GM15510 (cell line): ENCODE measurements around the gene LAMA2.

Experiments
- POLR2A ChIP-seq: IDR thresholded peaks from 3 replicates; pipeline ENCODE4 v1.6.1; 2011; ENCODE audit warnings: borderline replicate concordance; ENCODE audit not compliant: insufficient read length; ENCODE audit errors: extremely low read depth

The LAMA2 gene

GRCh38 chr6:128882991-128883611 is at the start of gene LAMA2:
LAMA2 (plus strand) TSS chr6:128883138; CDS start chr6:128883246, 108 bp downstream.
- TF ChIP-seq POLR2A = no peak

GRCh38 chr6:128836761-128837160 is 46.2 kb upstream of the LAMA2 start:
- TF ChIP-seq POLR2A = no peak

GRCh38 chr6:128841518-128841917 is 41.4 kb upstream of the LAMA2 start:
- TF ChIP-seq POLR2A = no peak

- TF ChIP-seq POLR2A = no peak
Measured at GRCh38 chr6:128844598-128844997, 38.3 kb upstream of the LAMA2 start.

- no peak for TF ChIP-seq POLR2A
Measured at GRCh38 chr6:128847431-128848210, 35.3 kb upstream of the LAMA2 start.

- no peak for TF ChIP-seq POLR2A
Measured at GRCh38 chr6:128848212-128848935, 34.6 kb upstream of the LAMA2 start.

- TF ChIP-seq POLR2A = no peak
Measured at GRCh38 chr6:128855581-128856085, 27.3 kb upstream of the LAMA2 start.

GRCh38 chr6:128857806-128858205 is 25.1 kb upstream of the LAMA2 start:
- no peak for TF ChIP-seq POLR2A

- no peak for TF ChIP-seq POLR2A
Measured at GRCh38 chr6:128860782-128861181, 22.2 kb upstream of the LAMA2 start.

- no peak for TF ChIP-seq POLR2A
Measured at GRCh38 chr6:128863983-128864382, 19.0 kb upstream of the LAMA2 start.

- no peak for TF ChIP-seq POLR2A
Measured at GRCh38 chr6:128870746-128871145, 12.2 kb upstream of the LAMA2 start.

- no peak for TF ChIP-seq POLR2A
Measured at GRCh38 chr6:128874863-128875262, 8.1 kb upstream of the LAMA2 start.

- no peak for TF ChIP-seq POLR2A
Measured at GRCh38 chr6:128882560-128882959, 378 bp upstream of the LAMA2 start.

- no peak for TF ChIP-seq POLR2A
Measured at GRCh38 chr6:128883906-128884305, 968 bp downstream of the LAMA2 start.

GRCh38 chr6:128885381-128885780 is 2.4 kb downstream of the LAMA2 start:
- TF ChIP-seq POLR2A = no peak

GRCh38 chr6:128886706-128887105 is 3.8 kb downstream of the LAMA2 start:
- no peak for TF ChIP-seq POLR2A

GRCh38 chr6:128888444-128889175 is 5.7 kb downstream of the LAMA2 start:
- TF ChIP-seq POLR2A = no peak
